Measurements from ENCODE around the gene ST3GAL5.

The ST3GAL5 gene

GRCh38 chr2:85807756-85808155, 81.0 kb downstream of the ST3GAL5 start:
- H3K27me3 Mint-ChIP-seq (ENCODE audit: low read depth, poor library complexity), result peaks cover 13% of the 10 kb centered on the region
- no peak overlapping the region for H3K27ac Mint-ChIP-seq
- no peak for TF ChIP-seq CTCF (IDR thresholded peaks at IDR 0.05)
- no peaks in the 10 kb centered on the region for H3K9me3 Mint-ChIP-seq
- no peaks in the 10 kb centered on the region for H3K36me3 Mint-ChIP-seq (ENCODE audit: low read depth)
- H3K4me3 Mint-ChIP-seq, result no peak overlapping the region
- peaks cover 13% of the 10 kb centered on the region for H3K4me1 Mint-ChIP-seq
- no peak for DNase-seq

- peaks cover 13% of the 10 kb centered on the region for H3K4me1 Mint-ChIP-seq
- no peak for DNase-seq
- peaks cover 5% of the 10 kb centered on the region for H3K9me3 Mint-ChIP-seq
- TF ChIP-seq CTCF (IDR thresholded peaks at IDR 0.05), result no peak
- no peak overlapping the region for H3K27ac Mint-ChIP-seq
- no peak overlapping the region for H3K4me3 Mint-ChIP-seq
- peaks cover 11% of the 10 kb centered on the region for H3K27me3 Mint-ChIP-seq (ENCODE audit: low read depth, poor library complexity)
- H3K36me3 Mint-ChIP-seq (ENCODE audit: low read depth), result no peaks in the 10 kb centered on the region
Measured at GRCh38 chr2:85806358-85807118, 82.3 kb downstream of the ST3GAL5 start.

GRCh38 chr2:85804583-85804982, 84.2 kb downstream of the ST3GAL5 start:
- H3K36me3 Mint-ChIP-seq (ENCODE audit: low read depth), result no peaks in the 10 kb centered on the region
- DNase-seq, result no peak
- peaks cover 13% of the 10 kb centered on the region for H3K27me3 Mint-ChIP-seq (ENCODE audit: low read depth, poor library complexity)
- no peaks in the 10 kb centered on the region for H3K4me1 Mint-ChIP-seq
- H3K4me3 Mint-ChIP-seq, result no peak overlapping the region
- peak; percentile 74 for TF ChIP-seq CTCF (IDR thresholded peaks at IDR 0.05)
- peaks cover 14% of the 10 kb centered on the region for H3K9me3 Mint-ChIP-seq
- H3K27ac Mint-ChIP-seq, result no peak overlapping the region

GRCh38 chr2:85803704-85804425, 84.9 kb downstream of the ST3GAL5 start:
- H3K9me3 Mint-ChIP-seq, result peaks cover 14% of the 10 kb centered on the region
- TF ChIP-seq CTCF (IDR thresholded peaks at IDR 0.05), result no peak
- no peak overlapping the region for H3K4me3 Mint-ChIP-seq
- H3K4me1 Mint-ChIP-seq, result no peaks in the 10 kb centered on the region
- no peak for DNase-seq
- H3K27me3 Mint-ChIP-seq (ENCODE audit: low read depth, poor library complexity), result peaks cover 15% of the 10 kb centered on the region
- H3K27ac Mint-ChIP-seq, result no peak overlapping the region
- H3K36me3 Mint-ChIP-seq (ENCODE audit: low read depth), result no peaks in the 10 kb centered on the region

- DNase-seq, result no peak
- peaks cover 6% of the 10 kb centered on the region for H3K4me1 Mint-ChIP-seq
- H3K9me3 Mint-ChIP-seq, result peaks cover 14% of the 10 kb centered on the region
- H3K4me3 Mint-ChIP-seq, result no peak overlapping the region
- TF ChIP-seq CTCF (IDR thresholded peaks at IDR 0.05), result no peak
- H3K27ac Mint-ChIP-seq, result no peak overlapping the region
- H3K27me3 Mint-ChIP-seq (ENCODE audit: low read depth, poor library complexity), result peaks cover 14% of the 10 kb centered on the region
- H3K36me3 Mint-ChIP-seq (ENCODE audit: low read depth), result no peaks in the 10 kb centered on the region
Measured at GRCh38 chr2:85802354-85803103, 86.3 kb downstream of the ST3GAL5 start.
